GM21717 (cell line): ENCODE results near the gene TAS2R14.

Experiments
- ATAC-seq: cut with Tn5 transposase; IDR thresholded peaks from one replicate; pipeline ENCODE4 v1.9.1; 2021; ENCODE audit warnings: mild to moderate bottlenecking, moderate library complexity; ENCODE audit not compliant: unreplicated experiment

Gene TAS2R14

DNA sequence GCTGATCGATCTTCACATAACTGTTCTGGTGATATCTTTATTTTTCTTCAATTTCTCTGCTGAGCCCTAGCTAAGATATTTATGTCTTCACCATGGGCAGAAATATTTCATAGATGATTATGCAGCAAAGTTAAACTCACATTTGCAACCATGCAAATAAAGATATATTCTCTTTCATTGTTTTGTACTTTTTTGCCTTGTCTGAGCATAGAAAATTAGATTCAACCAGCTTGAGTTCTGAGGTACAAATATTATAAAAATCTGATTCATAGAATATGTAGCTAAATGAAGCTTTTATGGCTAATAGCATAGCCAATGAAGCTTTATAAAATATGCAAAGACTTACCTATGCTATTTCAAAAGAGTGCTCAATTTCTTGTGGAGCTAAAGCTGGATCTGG lies 29.6 kb downstream of the TAS2R14 start, which contains the start of gene TAS2R13:
TSS of gene TAS2R13 (minus strand) at position 101 of the 400 bp plus-strand sequence. CDS start 264 bp downstream, outside the sequence.
- ATAC-seq = no peak

DNA sequence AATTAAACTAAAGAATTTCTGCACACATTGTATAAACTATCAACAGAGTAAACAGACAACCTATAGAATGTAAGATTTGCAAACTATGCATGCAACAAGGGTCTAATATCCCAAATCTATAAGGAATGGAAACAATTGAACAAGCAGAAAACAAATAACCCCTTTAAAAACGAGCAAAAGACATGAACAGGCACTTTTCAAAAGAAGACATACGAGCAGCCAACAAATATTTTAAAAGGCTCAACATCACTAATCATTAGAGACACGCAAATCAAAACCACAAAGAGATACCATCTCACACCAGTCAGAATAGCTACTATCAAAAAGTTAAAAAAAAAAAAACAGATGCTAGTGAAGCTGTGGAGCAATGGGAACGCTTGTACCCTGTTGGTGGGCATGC lies 34.4 kb downstream of the TAS2R14 start:
- no peak for ATAC-seq

DNA sequence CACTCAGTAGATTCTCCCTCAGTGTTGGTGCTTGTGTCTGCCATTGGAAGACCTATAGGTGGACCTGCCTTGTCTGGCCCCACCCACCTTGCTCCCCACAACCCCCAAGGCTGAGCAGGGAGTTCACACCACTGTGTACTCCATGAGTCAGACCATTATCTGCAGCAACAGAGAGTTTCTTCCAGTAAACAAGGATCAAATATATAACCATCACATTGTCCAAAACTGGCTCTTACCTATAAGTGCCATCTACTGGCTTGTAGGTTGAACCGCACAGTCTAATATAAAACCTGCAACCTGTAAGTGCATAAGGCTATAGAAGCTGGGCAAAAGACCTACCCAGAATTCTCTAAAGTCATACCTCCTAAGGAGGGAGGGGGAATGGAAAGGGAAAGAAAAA lies 37.6 kb downstream of the TAS2R14 start:
- ATAC-seq = no peak

DNA sequence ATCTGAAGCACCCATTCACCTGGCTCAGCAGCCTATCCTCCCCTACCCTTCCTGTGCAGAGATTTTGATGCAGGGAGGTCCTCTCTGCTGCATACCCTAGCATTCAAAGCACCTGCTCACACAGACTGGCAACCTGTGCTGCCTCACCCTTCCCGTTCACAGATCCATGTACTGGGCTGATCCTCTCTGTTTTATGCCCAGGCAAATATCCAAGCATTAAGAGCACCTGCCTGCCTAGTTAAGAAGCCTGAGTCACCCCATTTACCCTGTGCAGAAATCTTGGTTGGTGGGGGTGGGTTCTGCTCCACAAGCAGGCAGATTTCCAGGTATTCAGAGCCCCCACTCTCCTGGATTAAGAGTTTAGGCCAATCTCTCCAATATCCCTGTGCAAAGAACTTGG lies 38.1 kb downstream of the TAS2R14 start:
- no peak for ATAC-seq

DNA sequence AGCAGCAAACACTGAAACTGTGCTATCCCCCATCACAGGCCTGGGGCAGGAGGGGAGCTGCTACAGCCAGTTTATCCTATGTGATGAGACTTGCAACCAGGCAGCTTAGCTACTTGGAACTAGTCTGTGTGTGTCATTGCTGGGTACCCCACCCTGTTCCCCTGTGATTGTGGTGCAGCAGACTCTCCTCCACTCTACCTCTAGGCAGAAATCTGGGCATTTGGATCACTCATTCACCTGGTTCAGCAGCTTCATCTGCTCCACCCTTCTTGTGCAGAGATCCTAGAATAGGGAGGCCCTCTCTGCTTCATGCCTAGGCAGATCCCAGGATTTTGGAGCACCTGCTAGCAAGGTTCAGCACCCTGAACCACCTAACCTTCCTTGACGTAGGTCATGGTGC lies 38.5 kb downstream of the TAS2R14 start:
- ATAC-seq = no peak

DNA sequence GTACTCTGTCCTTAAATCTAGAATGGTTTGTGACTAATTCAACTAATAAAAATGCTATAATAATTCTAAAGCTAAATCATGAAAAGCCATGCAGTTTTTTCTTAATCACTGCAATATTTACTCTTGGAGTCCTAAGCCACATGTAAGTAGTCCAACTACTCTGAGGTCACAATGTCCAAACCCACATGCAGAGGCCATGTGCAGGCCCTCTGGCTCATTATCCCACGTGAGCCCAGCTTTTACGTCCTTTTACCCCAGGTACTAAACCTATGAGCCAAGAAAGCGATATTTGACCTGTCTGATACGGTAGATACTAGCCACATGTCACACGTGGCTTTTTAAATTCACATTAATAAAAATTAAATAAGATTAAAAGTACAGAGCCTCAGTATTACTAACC lies 42.2 kb downstream of the TAS2R14 start:
- no peak for ATAC-seq

DNA sequence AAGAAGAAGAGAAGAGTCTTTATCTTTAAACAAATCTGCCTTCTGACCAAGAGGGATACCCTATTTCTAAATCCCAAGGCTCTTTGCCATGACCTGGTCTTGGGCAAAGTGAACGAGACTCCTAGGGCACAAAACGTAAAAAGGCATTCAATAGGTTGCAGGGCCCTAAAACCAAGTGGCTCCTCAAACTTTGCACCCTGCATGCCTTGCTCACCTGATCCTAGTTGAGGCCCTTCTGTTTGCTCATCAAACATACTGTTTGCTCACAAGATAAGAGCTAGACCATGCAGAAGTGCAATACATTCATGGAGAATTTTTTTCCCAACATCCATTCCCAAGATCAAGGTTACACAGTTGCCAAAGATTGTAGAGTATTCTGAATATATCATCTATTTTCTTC lies 47.1 kb downstream of the TAS2R14 start:
- no peak for ATAC-seq

DNA sequence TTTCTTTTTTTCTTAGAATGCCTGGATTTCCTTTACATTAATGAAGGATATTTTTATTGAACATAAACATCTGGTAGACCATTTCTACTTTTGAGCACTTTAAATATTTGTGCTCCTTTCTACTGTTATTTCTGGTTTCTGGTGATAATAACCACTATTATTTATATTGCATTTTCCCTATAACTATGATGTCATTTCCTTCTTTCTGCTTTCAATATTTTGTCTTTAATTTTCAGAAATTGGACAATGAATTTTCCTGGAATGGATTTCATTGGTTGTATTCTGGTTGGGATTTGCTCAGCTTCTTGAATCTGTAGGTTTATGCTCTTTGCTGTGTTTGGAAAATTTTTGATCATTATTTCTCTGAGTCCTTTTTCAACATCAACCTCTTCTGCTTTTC lies 49.8 kb downstream of the TAS2R14 start:
- ATAC-seq = no peak
